K562 (cell line): Measurements from ENCODE around the gene LDLRAD1. TPM values are rescaled to one million over a fixed set of nuclear protein-coding genes. Genes with fewer than 3 reads are reported as not detected.

ENCODE experiments used
- ELF2 ChIP-seq: fragments of 250-450 bp; sonication (Bioruptor Pico); IDR thresholded peaks from 2 replicates; pipeline ENCODE4 v1.5.0; 2021; ENCODE audit warnings: mild to moderate bottlenecking
- MAX ChIP-seq: sonication (generic); formaldehyde crosslinking; IDR thresholded peaks from 2 replicates; pipeline ENCODE4 v1.9.0; 2022; ENCODE audit warnings: mild to moderate bottlenecking, missing genetic modification reagents
- XRCC3 ChIP-seq: fragments of 450-650 bp; IDR thresholded peaks from 2 replicates; pipeline ENCODE4 v1.6.1; 2017; ENCODE audit warnings: mild to moderate bottlenecking, moderate library complexity
- ZBTB40 ChIP-seq, 2 experiments: fragments of 450-650 bp in 1 of 2; sonication (generic) in 1 of 2; formaldehyde crosslinking in 1 of 2; IDR thresholded peaks; 2 replicates each; pipeline versions ENCODE4 v1.7.1 to v1.9.0; 2016 to 2022; ENCODE audit warnings: inconsistent platforms in 1 of 2, mild to moderate bottlenecking in 1 of 2, missing genetic modification reagents in 1 of 2
- ZNF175 ChIP-seq: fragments of 200-800 bp; sonication (Bioruptor generic); IDR thresholded peaks from 2 replicates; pipeline ENCODE4 v1.6.1; 2016; ENCODE audit warnings: low read depth, mild to moderate bottlenecking, missing genetic modification characterization, missing compliant biosample characterization
- polyA plus RNA-seq, 8 experiments: library from polyadenylated mRNA; depleted of rRNA in 4 of 8; stranded (reverse) in 5 of 8; unstranded in 3 of 8; fragments of >200 nt; fragmentation: Nextera tagmentation in 2 of 8; fragmentation: Illumina TruSeq in 1 of 8; extraction: Ambion mirVana in 2 of 8; extraction: Trizol in 1 of 8; gene quantifications; 2 replicates each; pipeline versions ENCODE4 v1.2.1 to v1.2.3, GENCODE V29; 2011 to 2014; ENCODE audit warnings: inconsistent platforms in 1 of 8, missing spikeins in 1 of 8
- total RNA-seq, 7 experiments: library from RNA; depleted of rRNA in 6 of 7; stranded (reverse); fragments of >200 nt in 6 of 7; fragmentation: Illumina TruSeq in 2 of 7; extraction: Trizol in 2 of 7; gene quantifications; 2 replicates each; pipeline versions ENCODE4 v1.2.1 to v1.2.3, GENCODE V29; 2011 to 2021; ENCODE audit warnings: low replicate concordance in 1 of 7
- TF ChIP-seq, protein P1 (sequence below): sonication (generic); formaldehyde crosslinking; IDR thresholded peaks from 2 replicates; pipeline ENCODE4 v1.8.1; 2023; ENCODE audit warnings: mild to moderate bottlenecking, missing genetic modification reagents
- TF ChIP-seq, protein P2 (sequence below), 2 experiments: fragments of 450-650 bp; IDR thresholded peaks; 2 replicates each; pipeline ENCODE4 v1.6.1; 2016

Gene LDLRAD1
- total and polyA plus RNA-seq, 9 of the 15 experiments (the other 6 are each of a cell fraction or from before 2014, with no cell fraction given) = not detected

GRCh38 chr1:53982034-53982762 is 35.8 kb downstream of the LDLRAD1 start (continued):
- TF ChIP-seq, protein P1, sequence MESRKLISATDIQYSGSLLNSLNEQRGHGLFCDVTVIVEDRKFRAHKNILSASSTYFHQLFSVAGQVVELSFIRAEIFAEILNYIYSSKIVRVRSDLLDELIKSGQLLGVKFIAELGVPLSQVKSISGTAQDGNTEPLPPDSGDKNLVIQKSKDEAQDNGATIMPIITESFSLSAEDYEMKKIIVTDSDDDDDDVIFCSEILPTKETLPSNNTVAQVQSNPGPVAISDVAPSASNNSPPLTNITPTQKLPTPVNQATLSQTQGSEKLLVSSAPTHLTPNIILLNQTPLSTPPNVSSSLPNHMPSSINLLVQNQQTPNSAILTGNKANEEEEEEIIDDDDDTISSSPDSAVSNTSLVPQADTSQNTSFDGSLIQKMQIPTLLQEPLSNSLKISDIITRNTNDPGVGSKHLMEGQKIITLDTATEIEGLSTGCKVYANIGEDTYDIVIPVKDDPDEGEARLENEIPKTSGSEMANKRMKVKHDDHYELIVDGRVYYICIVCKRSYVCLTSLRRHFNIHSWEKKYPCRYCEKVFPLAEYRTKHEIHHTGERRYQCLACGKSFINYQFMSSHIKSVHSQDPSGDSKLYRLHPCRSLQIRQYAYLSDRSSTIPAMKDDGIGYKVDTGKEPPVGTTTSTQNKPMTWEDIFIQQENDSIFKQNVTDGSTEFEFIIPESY (CRISPR knock-in tag) = peak; percentile 58; the same call in 1 of the 2 replicates
- TF ChIP-seq ELF2 (CRISPR knock-in tag) (peak; percentile 45; the same call in 1 of the 2 replicates), MAX (peak; percentile 13; the same call in 1 of the 2 replicates), ZNF175 (CRISPR knock-in tag) (peak; percentile 63; the same call in 1 of the 2 replicates), ZBTB40 (IDR thresholded peaks at IDR 0.05) (peak; percentile 34; the same call in 1 of the 2 replicates), ZBTB40 (CRISPR knock-in tag; IDR thresholded peaks at IDR 0.05) (no peak), XRCC3 (no peak)
- TF ChIP-seq, protein P2, sequence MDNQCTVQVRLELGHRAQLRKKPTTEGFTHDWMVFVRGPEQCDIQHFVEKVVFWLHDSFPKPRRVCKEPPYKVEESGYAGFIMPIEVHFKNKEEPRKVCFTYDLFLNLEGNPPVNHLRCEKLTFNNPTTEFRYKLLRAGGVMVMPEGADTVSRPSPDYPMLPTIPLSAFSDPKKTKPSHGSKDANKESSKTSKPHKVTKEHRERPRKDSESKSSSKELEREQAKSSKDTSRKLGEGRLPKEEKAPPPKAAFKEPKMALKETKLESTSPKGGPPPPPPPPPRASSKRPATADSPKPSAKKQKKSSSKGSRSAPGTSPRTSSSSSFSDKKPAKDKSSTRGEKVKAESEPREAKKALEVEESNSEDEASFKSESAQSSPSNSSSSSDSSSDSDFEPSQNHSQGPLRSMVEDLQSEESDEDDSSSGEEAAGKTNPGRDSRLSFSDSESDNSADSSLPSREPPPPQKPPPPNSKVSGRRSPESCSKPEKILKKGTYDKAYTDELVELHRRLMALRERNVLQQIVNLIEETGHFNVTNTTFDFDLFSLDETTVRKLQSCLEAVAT (IDR thresholded peaks at IDR 0.05) = 0 out of 4 replicates have a peak, but pooled peaks of 1 of the 2 experiments have one; percentile 29
